NT2/D1 (cell line): ENCODE data around the gene NAXD.

ENCODE experiments used
- SUZ12 ChIP-seq: IDR thresholded peaks from 2 replicates; pipeline ENCODE4 v1.6.1; 2011; ENCODE audit not compliant: insufficient read length, insufficient read depth; ENCODE audit errors: extremely low read depth
- YY1 ChIP-seq: IDR thresholded peaks from 2 replicates; pipeline ENCODE4 v1.6.1; 2011; ENCODE audit not compliant: insufficient read length, insufficient read depth
- ZNF274 ChIP-seq: IDR thresholded peaks from 2 replicates; pipeline ENCODE4 v1.6.1; 2011; ENCODE audit warnings: mild to moderate bottlenecking, low read depth, low read length

GRCh38 chr13:110627761-110628476 is 12.6 kb downstream of the NAXD start:
- TF ChIP-seq ZNF274: no peak
- TF ChIP-seq SUZ12: no peak
- TF ChIP-seq YY1: no peak
